OCI-M2 (cell line): ENCODE data around the gene HADHA.

Source experiments
- DNase-seq: peaks from one replicate; lab custom pipeline; 2025; ENCODE audit not compliant: unreplicated experiment; lab: John Stamatoyannopoulos, UW

Gene HADHA

GRCh38 chr2:26195040-26195984 is 49.1 kb downstream of the HADHA start:
- DNase-seq = no peak

DNA sequence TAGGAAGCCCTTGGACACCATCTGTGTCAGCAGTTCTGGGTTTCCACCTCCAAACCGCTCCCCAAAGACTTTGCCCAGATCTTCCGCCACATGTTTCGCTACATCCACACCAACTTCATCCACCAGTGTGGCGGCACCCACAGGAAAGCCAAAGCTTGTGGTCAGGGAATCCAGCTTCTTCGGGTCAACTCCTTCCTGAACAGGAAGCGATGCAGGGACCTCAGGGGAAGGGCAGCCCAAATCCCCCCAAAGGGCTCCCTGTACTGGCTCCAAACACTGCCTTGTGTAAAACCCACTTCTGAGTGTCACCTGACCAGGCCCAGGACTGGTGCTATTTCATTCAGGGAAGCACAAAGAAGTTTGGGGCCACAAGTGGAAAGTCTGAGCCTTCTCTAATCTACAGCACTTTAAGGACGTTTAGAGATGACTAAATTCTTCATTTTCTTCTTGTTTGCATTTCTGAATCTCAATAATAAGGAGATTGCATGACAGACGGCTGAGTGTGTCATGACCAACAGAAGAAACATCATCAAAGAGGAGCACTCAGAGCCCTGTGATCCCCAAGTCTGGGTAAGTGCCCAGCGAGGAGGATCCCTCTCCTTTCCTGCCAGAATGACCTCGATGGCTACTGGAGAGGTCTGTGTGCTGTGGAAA is 50.7 kb downstream of the HADHA start:
- DNase-seq = no peak

- DNase-seq = no peak
These were observed 52.9 kb downstream of the HADHA start for GRCh38 chr2:26191316-26192159.

- no peak for DNase-seq
These were observed 54.1 kb downstream of the HADHA start for GRCh38 chr2:26190369-26190768.

GRCh38 chr2:26189751-26190150 is 54.7 kb downstream of the HADHA start:
- no peak for DNase-seq

- no peak for DNase-seq
These were observed 55.3 kb downstream of the HADHA start for GRCh38 chr2:26189123-26189522.

- DNase-seq = no peak
These were observed 56.8 kb downstream of the HADHA start for GRCh38 chr2:26187537-26188104.

DNA sequence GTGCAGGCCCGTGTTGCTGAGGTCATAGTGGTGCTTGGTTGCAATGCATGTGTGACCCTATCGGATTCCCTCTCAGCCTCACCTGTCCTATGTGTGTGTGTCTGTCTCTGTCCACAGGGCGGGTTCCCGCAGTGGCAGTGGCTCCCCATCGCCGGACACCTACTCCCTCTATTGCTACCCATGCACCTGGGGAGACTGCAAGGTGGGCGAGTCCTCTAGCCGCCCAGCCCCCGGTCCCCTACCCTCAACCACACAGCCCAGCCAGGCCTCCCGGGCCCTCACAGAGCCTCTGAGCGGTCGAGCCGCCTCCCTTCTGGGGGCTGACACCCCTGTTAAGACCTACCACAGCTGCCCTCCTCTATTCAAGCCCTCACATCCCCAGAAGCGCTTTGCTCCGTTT is 57.3 kb downstream of the HADHA start:
- no peak for DNase-seq

DNA sequence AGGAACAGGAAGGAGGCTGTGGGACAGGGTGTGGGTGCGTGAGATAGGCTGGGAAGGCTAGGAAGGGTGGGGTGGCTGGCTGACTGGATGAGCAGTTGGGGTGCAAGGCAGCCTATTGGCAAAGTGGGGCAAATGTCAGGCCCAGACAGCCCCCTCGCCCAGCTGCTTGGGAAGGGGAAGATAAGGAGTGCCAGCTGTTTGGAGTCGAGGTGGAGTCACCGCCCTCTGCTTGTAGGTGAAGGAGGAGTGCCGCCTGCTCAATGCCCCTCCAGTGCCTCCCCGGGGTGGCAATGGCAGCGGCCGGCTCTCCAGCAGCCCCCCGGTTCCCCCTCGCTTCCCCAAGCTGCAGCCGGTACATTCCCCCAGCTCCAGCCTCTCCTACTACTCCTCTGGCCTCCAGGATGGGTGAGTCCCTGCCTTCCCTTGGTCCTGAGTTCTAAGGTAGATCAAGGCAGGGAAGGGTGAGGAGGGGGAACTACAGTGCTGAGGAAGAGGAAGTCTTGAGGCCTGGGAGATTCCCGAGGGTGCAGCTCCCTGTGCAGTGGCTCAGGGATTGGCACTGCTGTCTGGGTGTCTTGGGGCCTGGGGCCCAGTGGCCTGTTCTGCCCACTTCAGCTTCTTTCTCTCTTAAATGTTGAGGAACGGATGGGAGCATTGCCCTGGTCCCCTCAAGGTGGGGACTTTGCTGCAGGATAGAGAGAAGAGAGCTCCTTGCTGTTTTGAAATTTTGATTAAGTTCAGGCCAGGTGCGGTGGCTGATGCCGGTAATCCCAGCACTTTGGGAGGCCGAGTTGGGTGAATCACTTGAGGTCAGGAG is 58.3 kb downstream of the HADHA start:
- no peak for DNase-seq

GRCh38 chr2:26185304-26185928 is 59.0 kb downstream of the HADHA start:
- DNase-seq = no peak

GRCh38 chr2:26184555-26185303 is 59.7 kb downstream of the HADHA start:
- no peak for DNase-seq

GRCh38 chr2:26184121-26184520 is 60.3 kb downstream of the HADHA start:
- DNase-seq = no peak

DNA sequence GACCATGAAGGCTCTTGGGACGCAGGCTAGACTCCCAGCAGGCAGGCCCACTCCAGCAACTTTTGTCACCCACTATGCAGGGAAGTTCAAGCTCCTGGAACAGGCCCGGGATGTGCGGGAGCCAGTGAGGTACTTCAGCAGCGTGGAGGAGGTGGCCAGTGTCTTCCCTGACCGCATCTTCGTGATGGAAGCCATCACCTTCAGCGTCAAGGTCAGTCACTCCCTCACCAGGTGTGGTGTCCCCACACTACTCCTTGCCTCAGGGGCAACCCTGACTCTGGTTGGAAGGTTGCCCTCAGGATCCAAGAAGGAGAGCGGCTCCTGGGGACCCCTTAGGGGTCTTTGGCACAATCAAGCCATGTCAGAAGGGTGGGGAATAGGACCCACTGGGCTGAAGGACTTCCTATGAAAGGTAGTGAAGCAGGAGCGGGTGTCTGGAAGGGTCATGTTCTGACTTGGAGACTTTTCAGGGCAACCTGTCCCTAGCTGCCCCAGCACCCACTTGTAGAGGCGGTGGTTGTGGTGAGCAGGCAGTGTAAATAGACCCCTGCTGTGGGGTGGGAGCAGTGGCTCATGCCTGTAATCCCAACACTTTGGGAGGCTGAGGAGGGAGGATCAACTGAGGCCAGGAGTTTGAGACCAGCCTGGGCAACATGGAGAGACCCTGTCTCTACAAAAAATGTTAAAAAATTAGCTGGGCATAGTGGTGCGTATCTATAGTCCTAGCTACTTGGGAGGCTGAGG is 61.4 kb downstream of the HADHA start:
- DNase-seq = no peak

GRCh38 chr2:26182441-26182840 is 62.0 kb downstream of the HADHA start:
- no peak for DNase-seq

- DNase-seq = no peak
These were observed 65.0 kb downstream of the HADHA start for GRCh38 chr2:26179446-26179913.

- no peak for DNase-seq
These were observed 65.5 kb downstream of the HADHA start for GRCh38 chr2:26178746-26179436.

GRCh38 chr2:26178246-26178645 is 66.2 kb downstream of the HADHA start:
- DNase-seq = no peak

DNA sequence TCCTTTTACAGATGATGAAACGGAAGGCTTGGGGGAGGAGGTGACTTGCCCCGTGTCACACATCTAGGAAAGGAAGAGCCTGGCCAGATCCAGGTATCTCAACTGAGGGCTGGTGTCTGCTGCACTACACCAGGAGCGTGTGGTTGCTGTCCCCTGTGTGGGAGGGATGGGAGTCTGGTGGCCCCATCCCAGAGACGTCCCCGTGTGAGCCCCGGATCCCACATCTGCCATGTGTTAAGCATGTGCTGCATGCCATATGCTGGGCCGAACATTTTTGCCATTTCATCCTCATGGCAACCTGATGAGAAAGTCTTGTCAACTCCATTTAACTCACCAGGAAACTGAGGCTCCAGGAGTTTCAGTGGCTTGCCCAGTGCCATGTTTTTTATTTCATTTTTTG is 67.3 kb downstream of the HADHA start:
- DNase-seq = no peak
